SU-DHL-6 (cell line): ENCODE measurements around the gene TC2N.
"Not testable (repeated sequence)": the region's sequence is repeated elsewhere in the genome, so short reads cannot be mapped to it uniquely, and the experiment has no call there.

Source experiments
- H2AFZ ChIP-seq: fragments of 200-600 bp; sonication (generic); 2 replicates; pipeline ENCODE4 v1.6.1; 2014; ENCODE audit warnings: low read depth, mild to moderate bottlenecking, moderate library complexity, mixed read lengths, antibody characterized with exemption, low read length; ENCODE audit not compliant: severe bottlenecking
- H3F3A ChIP-seq: fragments of 200-600 bp; shearing (Covaris generic); 2 replicates; pipeline ENCODE4 v1.6.0; 2016; ENCODE audit warnings: antibody characterized with exemption, mild to moderate bottlenecking; ENCODE audit not compliant: insufficient read depth
- H3K27ac ChIP-seq: fragments of 200-600 bp; sonication (generic); 2 replicates; pipeline ENCODE4 v1.5.1; 2016; ENCODE audit warnings: low read depth, mild to moderate bottlenecking, low read length, moderate library complexity, mixed read lengths
- H3K27me3 ChIP-seq: fragments of 200-600 bp; sonication (generic), shearing (Covaris generic); 2 replicates; pipeline ENCODE4 v1.6.0; 2014; ENCODE audit warnings: mild to moderate bottlenecking, low read length
- H3K36me3 ChIP-seq: fragments of 200-600 bp; sonication (generic); 2 replicates; pipeline ENCODE4 v1.6.1; 2014; ENCODE audit warnings: mild to moderate bottlenecking, low read length, mixed read lengths
- H3K4me2 ChIP-seq: fragments of 300-600, 200-600 bp; shearing (Covaris generic), sonication (generic); 2 replicates; pipeline ENCODE4 v1.6.0; 2014; ENCODE audit warnings: low read length, low read depth, mild to moderate bottlenecking; ENCODE audit not compliant: poor library complexity, severe bottlenecking
- H3K4me3 ChIP-seq: fragments of 200-600 bp; sonication (generic); 2 replicates; pipeline ENCODE4 v1.5.1; 2014; ENCODE audit warnings: antibody characterized with exemption, low read length, mild to moderate bottlenecking, mixed read lengths; ENCODE audit not compliant: insufficient read depth, poor library complexity, severe bottlenecking
- H3K79me2 ChIP-seq: fragments of 200-600 bp; sonication (generic); 2 replicates; pipeline ENCODE4 v1.6.1; 2014; ENCODE audit warnings: mild to moderate bottlenecking, low read length, moderate library complexity; ENCODE audit not compliant: insufficient read depth
- H3K9ac ChIP-seq: fragments of 200-600 bp; sonication (generic); 2 replicates; pipeline ENCODE4 v1.7.0; 2014; ENCODE audit warnings: mild to moderate bottlenecking, low read length
- H3K9me2 ChIP-seq: fragments of 200-600 bp; sonication (generic); replicated peaks from 2 replicates; pipeline ENCODE4 v1.6.1; 2014; ENCODE audit warnings: low read length; ENCODE audit not compliant: insufficient read depth
- H3K9me3 ChIP-seq: fragments of 200-600 bp; sonication (generic); 2 replicates; pipeline ENCODE4 v1.6.1; 2014; ENCODE audit warnings: low read length, mixed read lengths; ENCODE audit not compliant: insufficient read depth
- H4K20me1 ChIP-seq: fragments of 200-600 bp; sonication (generic); 2 replicates; pipeline ENCODE4 v1.6.1; 2014; ENCODE audit warnings: low read depth, mild to moderate bottlenecking, antibody characterized with exemption, low read length, moderate library complexity, mixed read lengths
- CTCF ChIP-seq: fragments of 200-600 bp; sonication (generic); IDR thresholded peaks from one replicate; pipeline ENCODE4 v1.5.1; 2017; ENCODE audit warnings: antibody characterized with exemption, mild to moderate bottlenecking, low read length, moderate library complexity; ENCODE audit not compliant: insufficient read depth, poor library complexity, severe bottlenecking
- EZH2phosphoT487 ChIP-seq: fragments of 200-600 bp; sonication (generic), shearing (Covaris generic); conservative IDR thresholded peaks from 2 replicates; pipeline ENCODE4 v1.6.1; 2018; ENCODE audit warnings: mild to moderate bottlenecking, antibody characterized with exemption, low read length, moderate library complexity, mixed read lengths

The TC2N gene

GRCh38 chr14:91845652-91846051 lies 21.7 kb downstream of the TC2N start:
- Histone ChIP-seq H3K9me2 (no peaks in the 10 kb centered on the region), H3K27ac (no peak overlapping the region), H2AFZ (no peak overlapping the region), H3F3A (no peaks in the 10 kb centered on the region), H3K9ac (no peak overlapping the region), H4K20me1 (no peaks in the 10 kb centered on the region), H3K36me3 (no peaks in the 10 kb centered on the region), H3K27me3 (no peaks in the 10 kb centered on the region), H3K79me2 (no peaks in the 10 kb centered on the region), H3K9me3 (no peaks in the 10 kb centered on the region), H3K4me2 (no peak overlapping the region), H3K4me3 (no peak overlapping the region)
- TF ChIP-seq CTCF (no peak), EZH2phosphoT487 (no peak)

GRCh38 chr14:91845056-91845455 lies 22.3 kb downstream of the TC2N start:
- H3F3A ChIP-seq, H3K4me3 ChIP-seq, H2AFZ ChIP-seq, H3K9ac ChIP-seq, H3K36me3 ChIP-seq, H3K9me3 ChIP-seq, H4K20me1 ChIP-seq, H3K27me3 ChIP-seq, H3K9me2 ChIP-seq, H3K79me2 ChIP-seq, H3K4me2 ChIP-seq, H3K27ac ChIP-seq: not testable (repeated sequence)

- Histone ChIP-seq H3K4me3 (no peak overlapping the region), H3K27ac (no peak overlapping the region), H3K9me3 (0 out of 2 replicates have a peak, but pooled peaks cover 4% of the 10 kb centered on the region), H4K20me1 (no peaks in the 10 kb centered on the region), H3F3A (no peaks in the 10 kb centered on the region), H3K36me3 (no peaks in the 10 kb centered on the region), H3K79me2 (no peaks in the 10 kb centered on the region), H3K27me3 (no peaks in the 10 kb centered on the region), H3K9me2 (no peaks in the 10 kb centered on the region), H3K9ac (no peak overlapping the region), H3K4me2 (no peak overlapping the region), H2AFZ (no peak overlapping the region)
- no peak for TF ChIP-seq CTCF
- no peak for TF ChIP-seq EZH2phosphoT487
These were observed 23.3 kb downstream of the TC2N start for GRCh38 chr14:91844029-91844428.

GRCh38 chr14:91843437-91843836 lies 23.9 kb downstream of the TC2N start:
- Histone ChIP-seq H3K9ac (no peak overlapping the region), H4K20me1 (no peaks in the 10 kb centered on the region), H3K4me3 (no peak overlapping the region), H3K36me3 (no peaks in the 10 kb centered on the region), H3K4me2 (no peak overlapping the region), H2AFZ (no peak overlapping the region), H3F3A (no peaks in the 10 kb centered on the region), H3K27ac (no peak overlapping the region), H3K9me3 (0 out of 2 replicates have a peak, but pooled peaks cover 4% of the 10 kb centered on the region), H3K27me3 (no peaks in the 10 kb centered on the region), H3K79me2 (no peaks in the 10 kb centered on the region), H3K9me2 (no peaks in the 10 kb centered on the region)
- TF ChIP-seq EZH2phosphoT487 (no peak), CTCF (no peak)
